Measurements from ENCODE around the gene TMBIM1.

TMBIM1 gene

GRCh38 chr2:218257390-218257981, 34.8 kb downstream of the TMBIM1 start:
- Mint-ChIP-seq H3K9me3 (no peaks in the 10 kb centered on the region), H3K27me3 (no peaks in the 10 kb centered on the region), H3K4me3 (no peak overlapping the region), H3K4me1 (peaks cover 27% of the 10 kb centered on the region), H3K36me3 (peaks cover 37% of the 10 kb centered on the region), H3K27ac (peak overlapping the region; percentile 88)
- peak; percentile 66 for DNase-seq
- CTCF ChIA-PET, result interaction anchor here (0.7 to 4.3 kb wide), 20 partner anchors 9 to 209 kb away, joined by 3 to 52 read pairs (median 5); partner anchors contain the start of genes AAMP, ARPC2, CXCR1 and PNKD

DNA sequence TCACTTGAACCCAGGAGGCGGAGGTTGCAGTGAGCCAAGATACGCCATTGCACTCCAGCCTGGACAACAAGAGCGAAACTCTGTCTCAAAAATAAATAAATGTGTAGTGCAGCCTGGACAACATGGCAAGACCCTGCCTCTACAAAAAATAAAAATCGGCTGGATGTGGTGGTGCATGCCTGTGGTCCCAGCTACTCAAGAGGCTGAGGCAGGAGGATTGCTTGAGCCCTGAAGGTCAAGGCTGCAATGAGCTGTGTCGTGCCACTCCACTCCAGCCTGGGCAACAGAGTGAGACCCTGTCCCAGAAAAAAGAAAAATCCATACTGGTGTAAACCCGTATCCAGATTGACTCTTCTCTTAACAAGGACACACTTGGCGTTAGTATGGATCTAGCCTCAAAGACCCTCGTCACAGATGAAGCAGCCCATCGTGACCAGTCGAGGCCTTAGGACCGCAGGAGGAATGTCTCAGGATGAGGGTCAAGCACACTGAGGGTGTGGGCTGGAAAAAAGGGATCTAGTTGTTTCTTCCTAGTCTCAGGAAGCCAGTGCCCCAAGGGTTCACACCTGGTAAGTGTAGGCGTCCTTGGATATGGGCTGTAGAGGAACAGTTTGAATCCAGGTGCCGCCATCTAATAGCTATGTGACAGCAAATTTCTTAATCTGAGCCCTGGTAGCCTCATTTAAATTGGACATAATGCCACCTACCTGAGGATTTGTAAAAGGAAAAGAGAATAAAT, 35.5 kb downstream of the TMBIM1 start:
- DNase-seq, result peak; percentile 18
- CTCF ChIA-PET, result interaction anchor here (0.7 to 4.3 kb wide), 20 partner anchors 8 to 210 kb away, joined by 3 to 52 read pairs (median 5); partner anchors contain the start of genes AAMP, ARPC2, CXCR1 and PNKD
- Mint-ChIP-seq H3K27ac (peak overlapping the region; percentile 88), H3K27me3 (no peaks in the 10 kb centered on the region), H3K4me3 (no peak overlapping the region), H3K9me3 (no peaks in the 10 kb centered on the region), H3K4me1 (peaks cover 27% of the 10 kb centered on the region), H3K36me3 (peaks cover 44% of the 10 kb centered on the region)

DNA sequence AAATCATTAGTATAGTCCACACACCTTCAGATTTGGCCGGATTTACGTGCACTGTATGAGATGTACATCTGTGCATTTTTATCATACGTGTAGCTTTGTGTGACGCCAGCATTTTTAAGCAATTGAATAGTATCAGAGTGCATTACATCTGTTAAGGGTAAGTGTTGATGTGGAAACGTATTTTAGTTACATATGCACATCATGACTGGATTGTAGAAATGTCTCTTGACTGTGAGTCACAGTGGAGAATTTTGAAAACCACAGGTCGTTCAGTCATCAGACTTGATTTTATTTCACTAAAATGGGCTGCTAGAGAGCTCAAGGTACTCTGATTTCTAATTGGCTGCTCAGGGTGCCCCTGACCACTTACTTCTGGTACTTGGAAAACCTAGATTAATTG, 36.9 kb downstream of the TMBIM1 start:
- Mint-ChIP-seq H3K27ac (peak overlapping the region; percentile 5), H3K27me3 (no peaks in the 10 kb centered on the region), H3K9me3 (no peaks in the 10 kb centered on the region), H3K4me1 (peaks cover 25% of the 10 kb centered on the region), H3K4me3 (no peak overlapping the region), H3K36me3 (peaks cover 54% of the 10 kb centered on the region)
- no peak for DNase-seq
- CTCF ChIA-PET, result interaction anchor here (1.6 to 4.3 kb wide), 4 partner anchors 25 to 88 kb away, joined by 5 to 52 read pairs (median 8); partner anchors contain the start of gene CXCR1

DNA sequence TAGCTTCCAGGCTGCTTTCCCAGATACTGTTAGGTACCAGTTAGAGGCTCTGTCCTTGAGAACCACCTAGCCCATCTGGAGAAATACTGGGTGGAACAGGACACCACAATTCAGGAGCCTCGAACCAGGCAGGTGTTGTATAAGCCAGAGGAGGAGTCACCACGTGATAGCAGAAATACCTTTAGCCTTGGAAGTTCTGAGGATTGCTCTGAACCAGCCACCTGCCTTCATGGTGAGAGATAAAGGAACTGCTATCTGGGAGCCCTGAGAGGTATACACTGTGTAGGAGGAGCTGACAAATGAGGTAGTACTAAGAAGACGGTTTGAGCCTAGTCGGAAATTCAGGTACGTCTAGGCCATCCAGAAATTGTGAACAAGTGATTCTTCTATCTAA, 39.1 kb downstream of the TMBIM1 start:
- no peak for DNase-seq
- H3K36me3 Mint-ChIP-seq, result peaks cover 67% of the 10 kb centered on the region
- H3K4me3 Mint-ChIP-seq, result no peak overlapping the region
- H3K27me3 Mint-ChIP-seq, result no peaks in the 10 kb centered on the region
- peak overlapping the region; percentile 72 for H3K27ac Mint-ChIP-seq
- peaks cover 19% of the 10 kb centered on the region for H3K4me1 Mint-ChIP-seq
- CTCF ChIA-PET, result interaction anchor here (0.6 to 1.9 kb wide), 6 partner anchors 11 to 81 kb away, joined by 3 to 5 read pairs (median 4); no protein-coding TSS in a partner anchor
- H3K9me3 Mint-ChIP-seq, result no peaks in the 10 kb centered on the region

- CTCF ChIA-PET, result interaction anchor here (0.6 to 1.9 kb wide), 4 partner anchors 10 to 67 kb away, joined by 3 to 5 read pairs (median 4); no protein-coding TSS in a partner anchor
- H3K36me3 Mint-ChIP-seq, result peaks cover 70% of the 10 kb centered on the region
- no peaks in the 10 kb centered on the region for H3K9me3 Mint-ChIP-seq
- H3K27ac Mint-ChIP-seq, result no peak overlapping the region
- H3K27me3 Mint-ChIP-seq, result no peaks in the 10 kb centered on the region
- H3K4me1 Mint-ChIP-seq, result peaks cover 16% of the 10 kb centered on the region
- H3K4me3 Mint-ChIP-seq, result no peak overlapping the region
- DNase-seq, result peak; percentile 9
Observed at GRCh38 chr2:218252509-218253231, 39.6 kb downstream of the TMBIM1 start.

GRCh38 chr2:218249691-218250090, 42.6 kb downstream of the TMBIM1 start:
- peak overlapping the region; percentile 49 for H3K27ac Mint-ChIP-seq
- CTCF ChIA-PET, result no interaction called here
- no peak overlapping the region for H3K4me3 Mint-ChIP-seq
- H3K27me3 Mint-ChIP-seq, result no peaks in the 10 kb centered on the region
- H3K36me3 Mint-ChIP-seq, result peaks cover 74% of the 10 kb centered on the region
- H3K4me1 Mint-ChIP-seq, result peaks cover 3% of the 10 kb centered on the region
- no peaks in the 10 kb centered on the region for H3K9me3 Mint-ChIP-seq
- no peak for DNase-seq

DNA sequence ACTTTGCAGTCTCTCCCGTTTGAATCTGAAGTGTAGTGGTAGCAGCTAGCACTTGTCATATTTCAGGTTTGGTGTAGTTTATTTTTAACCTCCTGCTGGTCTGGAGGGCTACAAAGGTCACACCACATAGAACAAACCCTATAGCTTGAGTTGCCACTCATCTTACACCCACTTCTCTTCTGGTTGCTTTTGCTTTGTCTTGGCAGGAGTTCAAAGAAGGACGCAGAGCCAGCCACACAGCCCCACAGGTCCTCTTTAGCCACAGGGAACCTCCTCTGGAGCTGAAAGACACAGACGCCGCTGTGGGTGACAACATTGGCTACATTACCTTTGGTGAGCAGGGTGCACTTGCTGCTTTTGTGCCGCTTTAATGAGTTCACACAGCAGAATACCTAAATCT, 47.1 kb downstream of the TMBIM1 start:
- Mint-ChIP-seq H3K9me3 (no peaks in the 10 kb centered on the region), H3K27ac (no peak overlapping the region), H3K4me3 (no peak overlapping the region), H3K36me3 (peaks cover 77% of the 10 kb centered on the region), H3K4me1 (peaks cover 11% of the 10 kb centered on the region), H3K27me3 (no peaks in the 10 kb centered on the region)
- CTCF ChIA-PET, result interaction anchor here (0.6 to 2.3 kb wide), 3 partner anchors 12 to 60 kb away, joined by 3 to 8 read pairs (median 3); no protein-coding TSS in a partner anchor
- DNase-seq, result no peak

- no peaks in the 10 kb centered on the region for H3K9me3 Mint-ChIP-seq
- no peak for DNase-seq
- no peaks in the 10 kb centered on the region for H3K27me3 Mint-ChIP-seq
- CTCF ChIA-PET, result interaction anchor here (0.6 to 2.3 kb wide), 5 partner anchors 11 to 44 kb away, joined by 3 to 8 read pairs (median 5); no protein-coding TSS in a partner anchor
- peaks cover 76% of the 10 kb centered on the region for H3K36me3 Mint-ChIP-seq
- H3K27ac Mint-ChIP-seq, result peak overlapping the region; percentile 1
- no peak overlapping the region for H3K4me3 Mint-ChIP-seq
- peaks cover 9% of the 10 kb centered on the region for H3K4me1 Mint-ChIP-seq
Observed at GRCh38 chr2:218244665-218245064, 47.6 kb downstream of the TMBIM1 start.

- H3K27ac Mint-ChIP-seq, result peak overlapping the region; percentile 1
- peaks cover 74% of the 10 kb centered on the region for H3K36me3 Mint-ChIP-seq
Observed at GRCh38 chr2:218244204-218244603, 48.1 kb downstream of the TMBIM1 start.

DNA sequence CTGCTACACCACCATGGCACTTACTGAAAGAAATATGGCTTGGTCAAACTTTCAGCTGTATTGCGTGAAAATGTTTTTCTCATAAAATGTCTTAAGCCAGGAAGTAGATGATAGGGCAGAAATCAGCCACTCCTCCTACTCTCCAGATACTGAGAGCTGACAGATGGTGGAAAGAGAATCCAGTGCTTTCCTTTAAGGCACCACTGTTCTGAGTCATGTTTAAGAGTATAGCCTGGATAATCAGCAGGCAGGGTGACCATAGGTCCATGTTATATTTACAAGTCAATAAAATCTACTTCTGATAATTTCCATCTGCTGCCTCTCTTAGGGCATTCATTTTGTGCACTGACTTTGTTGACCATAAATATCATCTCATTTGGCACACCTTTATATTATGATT, 53.4 kb downstream of the TMBIM1 start:
- Mint-ChIP-seq H3K36me3 (peaks cover 75% of the 10 kb centered on the region), H3K27ac (peak overlapping the region; percentile 42)

More at GRCh38 chr2:218244204-218244603, 48.1 kb downstream of the TMBIM1 start:
- no peak for DNase-seq
- Mint-ChIP-seq H3K4me1 (peaks cover 9% of the 10 kb centered on the region), H3K4me3 (no peak overlapping the region), H3K9me3 (no peaks in the 10 kb centered on the region), H3K27me3 (no peaks in the 10 kb centered on the region)
- CTCF ChIA-PET, result interaction anchor here (0.6 to 2.3 kb wide), 5 partner anchors 10 to 15 kb away, joined by 3 to 8 read pairs (median 5); no protein-coding TSS in a partner anchor

GRCh38 chr2:218236829-218237228, 55.5 kb downstream of the TMBIM1 start:
- no peaks in the 10 kb centered on the region for H3K9me3 Mint-ChIP-seq
- no peaks in the 10 kb centered on the region for H3K27me3 Mint-ChIP-seq
- peaks cover 21% of the 10 kb centered on the region for H3K4me1 Mint-ChIP-seq
- CTCF ChIA-PET, result no interaction called here
- peaks cover 74% of the 10 kb centered on the region for H3K36me3 Mint-ChIP-seq
- H3K27ac Mint-ChIP-seq, result no peak overlapping the region
- DNase-seq, result no peak
- H3K4me3 Mint-ChIP-seq, result no peak overlapping the region

More for the DNA sequence above, 53.4 kb downstream of the TMBIM1 start:
- Mint-ChIP-seq H3K27me3 (no peaks in the 10 kb centered on the region), H3K4me3 (no peak overlapping the region), H3K4me1 (peaks cover 11% of the 10 kb centered on the region), H3K9me3 (no peaks in the 10 kb centered on the region)
- CTCF ChIA-PET, result no interaction called here
- DNase-seq, result no peak

- H3K27ac Mint-ChIP-seq, result no peak overlapping the region
- no peaks in the 10 kb centered on the region for H3K27me3 Mint-ChIP-seq
- CTCF ChIA-PET, result interaction anchor here (1.2 to 1.7 kb wide), 2 partner anchors 22 to 49 kb away, joined by 3 to 6 read pairs; no protein-coding TSS in a partner anchor
- no peak overlapping the region for H3K4me3 Mint-ChIP-seq
- DNase-seq, result no peak
- H3K4me1 Mint-ChIP-seq, result peaks cover 32% of the 10 kb centered on the region
- peaks cover 77% of the 10 kb centered on the region for H3K36me3 Mint-ChIP-seq
- no peaks in the 10 kb centered on the region for H3K9me3 Mint-ChIP-seq
Observed at GRCh38 chr2:218235017-218235416, 57.3 kb downstream of the TMBIM1 start.

DNA sequence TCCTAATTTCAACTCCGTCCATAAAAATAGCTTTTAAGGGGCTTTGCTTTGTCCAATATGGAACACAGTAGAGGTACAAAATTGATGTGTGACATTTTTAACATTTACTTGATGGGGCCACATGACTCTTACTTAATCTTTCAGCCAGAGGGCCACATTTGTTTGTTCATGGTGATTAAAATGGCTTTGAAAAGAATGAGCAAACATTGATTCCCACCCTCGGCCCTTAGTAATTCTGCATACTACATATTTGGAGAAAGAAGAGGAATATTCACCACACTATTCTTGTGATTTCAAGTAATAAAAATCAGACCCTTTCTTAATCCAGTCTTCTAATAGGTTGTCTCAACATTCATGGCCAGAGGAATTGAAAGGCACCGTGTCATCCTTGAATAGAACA, 57.8 kb downstream of the TMBIM1 start:
- CTCF ChIA-PET, result interaction anchor here (1.2 to 1.7 kb wide), 3 partner anchors 23 to 49 kb away, joined by 3 to 6 read pairs (median 3); no protein-coding TSS in a partner anchor
- no peak overlapping the region for H3K4me3 Mint-ChIP-seq
- H3K27me3 Mint-ChIP-seq, result no peaks in the 10 kb centered on the region
- no peak for DNase-seq
- H3K27ac Mint-ChIP-seq, result no peak overlapping the region
- H3K9me3 Mint-ChIP-seq, result no peaks in the 10 kb centered on the region
- peaks cover 75% of the 10 kb centered on the region for H3K36me3 Mint-ChIP-seq
- peaks cover 37% of the 10 kb centered on the region for H3K4me1 Mint-ChIP-seq

DNA sequence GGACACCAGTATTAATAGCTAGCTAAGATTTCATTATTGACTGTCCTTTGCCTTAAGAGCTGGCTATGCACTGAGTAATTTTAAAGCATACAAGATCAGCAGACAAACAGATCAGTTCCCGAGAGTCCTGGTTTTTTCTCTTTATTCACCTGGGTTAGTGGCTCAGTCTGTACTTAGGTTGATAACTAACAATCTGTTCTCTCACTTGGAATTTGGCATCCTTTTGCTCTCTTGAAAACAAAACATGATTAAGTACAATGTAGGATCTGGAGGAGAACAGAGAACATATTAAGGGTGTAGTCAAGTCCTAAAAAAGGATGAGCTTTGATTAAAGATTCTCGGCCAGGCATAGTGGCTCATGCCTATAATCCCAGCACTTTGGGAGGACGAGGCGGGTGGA, 58.8 kb downstream of the TMBIM1 start:
- no peaks in the 10 kb centered on the region for H3K27me3 Mint-ChIP-seq
- CTCF ChIA-PET, result interaction anchor here (0.7 to 1.7 kb wide), 5 partner anchors 10 to 48 kb away, joined by 3 to 6 read pairs (median 4); no protein-coding TSS in a partner anchor
- H3K27ac Mint-ChIP-seq, result no peak overlapping the region
- peaks cover 45% of the 10 kb centered on the region for H3K4me1 Mint-ChIP-seq
- DNase-seq, result no peak
- H3K9me3 Mint-ChIP-seq, result no peaks in the 10 kb centered on the region
- peaks cover 74% of the 10 kb centered on the region for H3K36me3 Mint-ChIP-seq
- H3K4me3 Mint-ChIP-seq, result no peak overlapping the region

Measured in activated naive CD4-positive, alpha-beta T cell treated with anti-CD3 and anti-CD28 coated beads, Interleukin-2, amount 10 ng/mL, durations not matched to agents 7 days and 5 days (primary cell).